Esophagus muscularis mucosa (tissue), 4 donors: ENCODE data around the gene LTBP1.

Experiments
- CTCF ChIP-seq, 3 experiments: fragments of 200-600 bp in 2 of 3; fragments of 450-650 bp in 1 of 3; sonication (generic) in 2 of 3; IDR thresholded peaks; one replicate each; pipeline ENCODE4 v1.5.1; 2017 to 2019; ENCODE audit warnings: antibody characterized with exemption in 3 of 3, mild to moderate bottlenecking in 2 of 3, moderate library complexity in 1 of 3
- EP300 ChIP-seq: sonication (generic); formaldehyde crosslinking; IDR thresholded peaks from one replicate; pipeline ENCODE4 v1.6.1; 2017; ENCODE audit warnings: antibody characterized with exemption
- POLR2A ChIP-seq: fragments of 450-650 bp; IDR thresholded peaks from one replicate; pipeline ENCODE4 v1.6.1; 2017; ENCODE audit warnings: antibody characterized with exemption, moderate library complexity, mild to moderate bottlenecking, low read depth
- POLR2AphosphoS5 ChIP-seq, 2 donors: sonication (generic); formaldehyde crosslinking; IDR thresholded peaks; one replicate each; pipeline ENCODE4 v1.6.1; 2017; ENCODE audit warnings: antibody characterized with exemption in 2 of 2

GRCh38 chr2:32901313-32901712, 45.4 kb upstream of the LTBP1 start:
- TF ChIP-seq CTCF (IDR thresholded peaks at IDR 0.05) (no peak), POLR2A (no peak), POLR2AphosphoS5 (IDR thresholded peaks at IDR 0.05) (no peak), EP300 (no peak)
